Limb (tissue), 2 donors: ENCODE measurements around the gene EPO.

Source experiments
- DNase-seq, 2 donors: peaks; one replicate each; pipeline ENCODE4 v3.0.0-alpha.2; 2016; ENCODE audit errors: extremely low spot score in 2 of 2

EPO gene

DNA sequence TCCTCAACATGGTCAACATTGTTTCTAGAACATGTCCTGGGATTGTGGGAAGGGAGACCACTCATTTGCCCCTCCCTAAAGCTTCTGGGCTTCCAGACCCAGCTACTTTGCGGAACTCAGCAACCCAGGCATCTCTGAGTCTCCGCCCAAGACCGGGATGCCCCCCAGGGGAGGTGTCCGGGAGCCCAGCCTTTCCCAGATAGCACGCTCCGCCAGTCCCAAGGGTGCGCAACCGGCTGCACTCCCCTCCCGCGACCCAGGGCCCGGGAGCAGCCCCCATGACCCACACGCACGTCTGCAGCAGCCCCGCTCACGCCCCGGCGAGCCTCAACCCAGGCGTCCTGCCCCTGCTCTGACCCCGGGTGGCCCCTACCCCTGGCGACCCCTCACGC is at the start of gene EPO:
Gene EPO (plus strand): TSS at position 190 of the 392 bp plus-strand sequence. CDS start 513 bp downstream, outside the sequence.
- DNase-seq: no peak

DNA sequence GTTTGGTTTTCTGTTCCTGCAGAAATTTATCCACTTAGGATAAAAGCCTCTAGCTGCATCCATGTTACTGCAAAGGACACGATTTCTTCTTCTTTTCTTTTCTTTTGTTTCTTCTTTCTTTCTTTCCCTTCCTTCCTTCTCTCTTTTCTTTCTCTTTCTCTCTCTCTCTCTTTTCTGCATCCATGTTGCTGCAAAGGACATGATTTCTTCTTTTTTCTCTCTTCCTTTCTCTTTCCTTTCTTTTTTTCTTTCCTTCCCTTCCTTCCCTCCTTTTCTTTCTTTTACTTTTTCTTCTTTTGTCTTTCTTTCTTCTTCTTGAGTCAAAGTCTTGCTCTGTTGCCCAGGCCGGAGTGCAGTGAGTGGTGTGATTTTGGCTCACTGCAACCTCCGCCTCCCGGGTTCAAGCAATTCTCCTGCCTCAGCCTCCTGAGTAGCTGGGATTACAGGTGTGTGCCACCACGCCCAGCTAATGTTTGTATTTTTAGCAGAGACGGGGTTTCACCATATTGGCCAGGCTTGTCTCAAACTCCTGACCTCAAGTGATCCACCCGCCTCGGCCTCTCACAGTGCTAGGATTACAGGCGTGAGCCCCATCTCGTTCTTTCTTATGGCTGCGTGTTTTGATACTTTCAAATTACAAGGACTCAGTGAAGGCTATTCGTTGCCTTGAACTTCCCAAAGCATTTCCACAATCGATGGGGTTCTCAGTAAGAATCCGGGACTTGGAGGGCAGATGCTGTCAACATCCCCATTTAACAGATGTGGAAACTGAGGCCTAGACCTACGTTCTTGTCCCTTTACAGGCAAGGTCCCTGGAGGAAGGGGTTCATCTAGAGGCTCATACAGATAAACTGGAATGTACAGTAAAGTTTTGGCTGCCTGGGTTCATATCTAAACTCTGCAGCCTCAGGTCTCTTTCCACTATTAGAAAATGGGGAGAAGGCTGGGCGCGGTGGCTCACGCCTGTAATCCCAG is 48.6 kb upstream of the EPO start:
- no peak for DNase-seq

DNA sequence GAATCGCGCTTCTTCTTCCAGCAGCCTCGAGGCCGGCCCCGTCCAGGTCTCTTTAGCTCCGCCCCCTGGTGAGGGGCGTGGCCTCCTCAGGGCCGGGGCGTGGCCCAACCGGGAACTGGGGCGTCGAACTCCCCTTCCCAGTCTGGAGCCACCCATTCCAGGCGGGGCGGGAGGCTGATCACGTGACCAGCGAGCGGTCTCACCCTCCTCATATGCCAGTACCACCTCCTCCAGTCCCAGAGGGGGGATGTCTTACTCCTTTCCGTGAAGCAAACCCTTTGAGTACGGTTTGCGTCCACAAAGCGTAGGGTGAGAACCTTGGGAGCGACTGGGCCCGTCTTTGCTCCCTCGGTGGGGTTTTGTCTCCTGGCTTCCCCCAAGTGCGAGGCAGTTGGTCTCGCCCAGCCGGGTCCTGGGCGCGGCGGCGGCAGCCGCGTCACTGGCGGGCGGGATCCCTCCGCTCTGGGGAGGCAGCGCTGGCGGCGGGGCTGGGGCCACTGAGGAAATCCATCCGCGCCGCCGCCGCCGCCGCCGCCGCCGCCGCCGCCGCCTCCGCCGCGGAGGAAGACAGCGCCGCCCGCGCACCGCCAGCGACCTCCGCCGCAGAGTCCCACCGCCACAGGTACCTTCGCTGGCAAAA is 46.8 kb upstream of the EPO start, which contains the start of gene GNB2:
Gene GNB2 (plus strand): TSS at position 439 of the 640 bp plus-strand sequence. CDS start 2,526 bp downstream, outside the sequence.
- DNase-seq: peak; percentile 96 to 99

DNA sequence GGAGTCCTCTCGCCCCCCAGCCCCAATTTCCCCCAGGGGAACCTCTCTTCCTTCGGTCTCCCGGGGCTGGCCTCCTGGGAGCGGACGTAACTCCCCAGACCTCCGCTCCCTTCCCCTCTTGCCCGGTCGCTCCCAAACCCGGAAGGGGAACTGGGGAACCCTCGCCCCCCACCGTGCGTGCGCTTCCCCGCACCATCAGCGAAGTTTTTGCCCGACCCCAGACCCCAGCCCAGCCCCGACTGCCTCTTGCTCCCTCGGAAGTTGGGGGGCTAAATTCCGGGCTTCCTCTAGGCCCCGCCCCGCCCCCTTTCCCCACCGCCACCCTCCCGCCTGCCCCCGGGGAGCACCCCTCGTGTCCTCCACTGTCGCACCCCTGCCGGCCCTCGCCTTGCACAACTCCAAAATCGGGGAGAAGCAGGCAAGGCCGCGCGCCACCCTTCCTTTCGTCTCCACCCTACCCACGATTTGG is 46.3 kb upstream of the EPO start:
- DNase-seq: no peak

DNA sequence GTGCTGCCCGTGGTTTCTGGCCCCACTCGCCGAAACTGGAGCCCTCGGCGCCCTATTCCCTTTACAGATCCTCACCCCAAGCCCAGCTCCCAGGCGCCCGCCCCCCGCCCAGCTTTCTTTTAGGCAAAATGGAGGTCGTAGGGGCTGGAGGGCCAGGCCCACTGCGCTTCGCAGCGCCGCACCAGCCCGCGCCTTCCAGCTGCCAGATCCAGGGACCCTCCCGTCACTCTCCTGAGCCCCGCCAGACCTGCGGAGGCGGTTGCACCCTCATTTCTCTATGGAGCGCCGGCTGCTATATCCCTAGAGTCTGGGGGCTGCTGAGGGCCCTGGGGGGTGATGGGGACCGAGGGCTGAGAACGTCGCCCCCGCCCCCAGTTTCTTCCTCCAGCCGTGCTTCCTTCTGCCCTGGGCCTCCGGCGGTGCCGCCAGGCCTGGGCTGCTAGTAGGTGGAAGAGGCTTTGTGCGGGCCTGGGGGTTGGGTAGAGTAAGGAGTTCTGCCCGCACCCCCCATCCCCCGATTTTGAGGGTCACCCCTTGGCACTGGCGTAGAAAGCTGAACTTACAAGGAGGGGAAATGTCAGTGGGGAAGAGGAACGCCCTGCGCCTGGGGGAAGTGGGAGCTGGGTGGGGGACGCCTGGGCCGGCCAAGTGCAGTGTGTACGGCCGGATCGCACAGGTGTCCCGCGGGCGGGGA is 45.7 kb upstream of the EPO start:
- DNase-seq: peak in 1 of 2 donors; percentile 67

DNA sequence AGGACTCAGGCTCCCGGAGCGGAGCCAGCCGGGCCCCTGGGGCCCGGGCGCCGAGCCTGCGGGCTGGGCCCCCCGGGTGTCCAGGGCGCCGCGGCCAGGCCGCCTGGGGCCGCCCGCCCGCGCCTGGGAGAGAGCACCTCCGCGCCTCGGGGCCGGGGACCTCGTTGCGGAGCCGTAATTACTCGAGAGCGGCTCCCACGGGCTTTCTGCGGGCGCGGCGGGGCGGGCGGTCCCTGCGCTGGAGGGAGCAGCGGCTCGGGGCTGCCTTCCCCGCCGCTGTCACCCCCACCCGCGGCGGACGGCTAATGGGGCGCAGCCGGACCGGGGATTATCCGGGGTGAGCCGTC is 45.2 kb upstream of the EPO start:
- no peak for DNase-seq

DNA sequence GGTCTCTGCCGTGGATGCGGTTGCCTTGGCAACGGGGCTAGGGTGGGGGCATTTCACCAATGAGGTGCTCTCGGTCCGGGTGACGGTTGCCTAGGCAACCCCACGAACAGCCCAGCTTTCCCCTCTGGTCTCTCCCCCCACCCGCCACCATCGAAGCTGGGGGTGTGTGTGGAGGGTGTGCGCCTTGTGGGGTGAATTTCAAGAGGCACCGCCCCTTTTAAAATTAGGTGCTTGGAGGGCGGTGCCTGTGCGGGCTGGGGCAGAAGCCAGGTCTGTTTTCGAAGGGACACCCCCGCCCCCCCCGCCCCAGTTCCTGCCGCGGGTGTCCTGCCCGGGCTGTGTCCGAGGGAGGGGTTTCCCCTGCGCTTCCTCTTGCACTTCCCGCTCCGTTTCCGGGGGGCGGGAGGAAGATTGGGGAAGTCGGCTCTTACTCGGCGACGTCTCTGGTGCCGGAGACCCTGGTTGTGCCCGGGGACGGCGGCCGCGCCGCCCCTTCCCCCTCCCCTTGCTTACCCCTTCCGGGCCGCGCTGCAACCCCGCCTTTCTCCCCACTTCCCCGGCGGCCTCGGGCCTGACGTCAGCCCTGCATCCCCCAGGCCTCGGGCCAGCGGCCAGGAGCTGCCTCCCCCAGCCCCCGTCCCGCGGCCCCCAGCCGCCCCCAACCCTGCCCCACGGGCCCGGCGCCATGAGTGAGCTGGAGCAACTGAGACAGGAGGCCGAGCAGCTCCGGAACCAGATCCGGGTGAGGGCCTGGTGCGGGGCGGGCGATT is 44.5 kb upstream of the EPO start:
- DNase-seq: peak; percentile 61 to 87

DNA sequence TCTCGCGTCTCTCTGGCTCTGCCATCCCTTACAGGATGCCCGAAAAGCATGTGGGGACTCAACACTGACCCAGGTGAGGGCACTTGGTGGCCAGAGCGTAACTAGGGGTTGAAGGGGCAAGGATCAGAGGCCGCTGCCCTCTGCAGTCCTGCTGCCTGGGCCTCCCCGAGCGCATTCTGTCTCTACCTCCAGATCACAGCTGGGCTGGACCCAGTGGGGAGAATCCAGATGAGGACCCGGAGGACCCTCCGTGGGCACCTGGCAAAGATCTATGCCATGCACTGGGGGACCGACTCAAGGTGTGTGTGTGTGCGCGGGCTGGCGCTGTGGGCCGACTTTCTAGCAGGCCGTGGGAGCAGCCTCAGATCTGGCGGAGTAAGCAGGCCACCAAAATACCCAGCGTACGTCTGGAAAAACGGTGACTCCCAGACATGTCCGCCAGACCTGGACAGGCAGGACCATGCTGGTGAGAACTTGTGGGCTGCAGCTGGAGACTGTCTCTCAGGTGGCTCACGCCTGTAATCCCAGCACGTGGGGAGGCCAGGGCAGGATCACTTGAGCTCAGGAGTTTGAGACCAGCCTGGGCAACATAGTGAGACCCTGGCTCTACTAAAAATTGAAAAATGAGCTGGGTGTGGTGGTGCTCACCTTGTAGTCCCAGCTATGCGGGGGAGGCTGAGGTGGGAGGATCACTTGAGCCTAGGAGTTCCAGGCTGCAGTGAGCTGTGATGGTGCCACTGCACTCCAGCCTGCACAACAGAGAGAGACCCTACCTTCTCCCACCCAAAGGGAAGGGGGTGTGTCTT is 43.6 kb upstream of the EPO start:
- peak in 1 of 2 donors; percentile 43 for DNase-seq

DNA sequence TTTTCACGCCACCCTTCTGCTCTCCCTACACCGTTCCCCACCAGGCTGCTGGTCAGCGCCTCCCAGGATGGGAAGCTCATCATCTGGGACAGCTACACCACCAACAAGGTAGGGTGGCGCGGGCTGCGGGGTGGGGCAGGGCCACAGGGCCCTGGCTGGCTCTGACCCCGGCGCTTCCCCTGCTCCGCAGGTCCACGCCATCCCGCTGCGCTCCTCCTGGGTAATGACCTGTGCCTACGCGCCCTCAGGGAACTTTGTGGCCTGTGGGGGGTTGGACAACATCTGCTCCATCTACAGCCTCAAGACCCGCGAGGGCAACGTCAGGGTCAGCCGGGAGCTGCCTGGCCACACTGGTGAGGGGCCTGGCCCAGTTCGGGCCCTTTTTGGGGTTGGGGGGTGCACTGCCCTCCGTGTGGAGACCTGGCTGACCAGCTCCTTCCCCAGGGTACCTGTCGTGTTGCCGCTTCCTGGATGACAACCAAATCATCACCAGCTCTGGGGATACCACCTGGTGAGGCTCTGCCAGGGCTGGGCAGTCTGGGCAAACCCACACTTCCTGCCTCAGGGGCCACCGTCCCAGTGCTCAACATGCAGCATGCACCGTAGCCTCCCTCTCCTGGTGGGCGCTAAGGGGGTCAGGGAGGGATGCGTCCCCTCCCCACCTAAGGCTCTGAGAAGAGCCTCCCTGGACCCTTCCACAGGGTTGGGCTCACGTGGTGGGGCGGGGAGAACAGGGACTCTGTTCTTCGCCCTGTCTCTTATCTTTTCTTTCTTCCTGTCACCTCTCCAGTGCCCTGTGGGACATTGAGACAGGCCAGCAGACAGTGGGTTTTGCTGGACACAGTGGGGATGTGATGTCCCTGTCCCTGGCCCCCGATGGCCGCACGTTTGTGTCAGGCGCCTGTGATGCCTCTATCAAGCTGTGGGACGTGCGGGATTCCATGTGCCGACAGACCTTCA is 42.7 kb upstream of the EPO start:
- peak in 1 of 2 donors; percentile 39 for DNase-seq

DNA sequence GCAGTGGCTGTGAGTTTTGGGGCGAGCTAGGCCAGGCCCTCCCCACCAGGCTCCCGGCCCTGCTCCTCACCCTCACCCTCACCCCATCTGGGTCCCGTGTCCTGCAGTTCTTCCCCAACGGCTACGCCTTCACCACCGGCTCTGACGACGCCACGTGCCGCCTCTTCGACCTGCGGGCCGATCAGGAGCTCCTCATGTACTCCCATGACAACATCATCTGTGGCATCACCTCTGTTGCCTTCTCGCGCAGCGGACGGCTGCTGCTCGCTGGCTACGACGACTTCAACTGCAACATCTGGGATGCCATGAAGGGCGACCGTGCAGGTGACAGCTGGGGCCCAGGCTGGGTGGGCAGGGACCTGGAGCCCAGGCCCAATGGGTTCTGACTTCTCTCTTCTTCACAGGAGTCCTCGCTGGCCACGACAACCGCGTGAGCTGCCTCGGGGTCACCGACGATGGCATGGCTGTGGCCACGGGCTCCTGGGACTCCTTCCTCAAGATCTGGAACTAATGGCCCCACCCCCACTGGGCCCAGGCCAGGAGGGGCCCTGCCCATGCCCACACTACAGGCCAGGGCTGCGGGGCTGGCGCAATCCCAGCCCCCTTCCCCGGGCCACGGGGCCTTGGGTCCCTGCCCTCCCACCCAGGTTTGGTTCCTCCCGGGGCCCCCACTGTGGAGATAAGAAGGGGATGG is 41.8 kb upstream of the EPO start:
- peak in 1 of 2 donors; percentile 38 for DNase-seq

DNA sequence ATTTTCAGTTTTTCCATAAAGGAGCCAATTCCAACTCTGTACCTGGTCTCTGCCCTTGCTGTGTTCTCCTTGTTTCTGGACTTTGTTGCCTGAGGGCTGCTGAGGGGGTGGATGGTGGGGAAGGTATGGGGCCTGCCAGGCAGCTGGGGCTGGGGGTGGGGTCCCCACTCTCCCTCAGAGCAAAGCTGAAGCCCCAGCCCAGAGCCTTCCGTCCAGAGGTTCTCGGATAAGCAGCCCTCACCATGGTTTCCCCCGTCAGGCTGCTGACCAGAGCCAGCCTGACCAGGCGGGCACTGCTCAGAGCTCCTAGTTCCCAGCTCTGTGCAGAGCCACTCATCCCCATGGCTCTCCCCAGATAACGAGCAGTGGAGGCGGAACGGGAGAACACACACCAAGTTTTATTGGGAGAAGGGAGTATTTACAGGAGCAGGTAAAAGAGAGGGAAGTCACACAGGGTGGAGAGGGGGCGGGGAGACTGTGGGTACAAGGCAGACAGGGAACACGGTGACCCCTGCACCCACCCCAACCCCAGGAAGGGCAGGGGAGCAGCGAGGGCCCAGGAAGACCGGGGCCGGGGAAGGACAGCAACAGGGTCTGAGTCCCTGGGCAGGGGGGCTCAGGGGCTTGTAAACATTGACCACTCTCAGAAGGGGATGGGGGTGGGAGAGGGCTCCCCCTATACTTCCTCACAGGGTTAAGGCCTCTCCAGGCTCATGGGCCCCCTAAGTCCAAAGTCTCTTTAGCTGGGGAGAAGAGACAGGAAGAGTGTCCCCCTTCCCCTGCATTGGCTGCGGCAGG is 40.9 kb upstream of the EPO start:
- DNase-seq: no peak

DNA sequence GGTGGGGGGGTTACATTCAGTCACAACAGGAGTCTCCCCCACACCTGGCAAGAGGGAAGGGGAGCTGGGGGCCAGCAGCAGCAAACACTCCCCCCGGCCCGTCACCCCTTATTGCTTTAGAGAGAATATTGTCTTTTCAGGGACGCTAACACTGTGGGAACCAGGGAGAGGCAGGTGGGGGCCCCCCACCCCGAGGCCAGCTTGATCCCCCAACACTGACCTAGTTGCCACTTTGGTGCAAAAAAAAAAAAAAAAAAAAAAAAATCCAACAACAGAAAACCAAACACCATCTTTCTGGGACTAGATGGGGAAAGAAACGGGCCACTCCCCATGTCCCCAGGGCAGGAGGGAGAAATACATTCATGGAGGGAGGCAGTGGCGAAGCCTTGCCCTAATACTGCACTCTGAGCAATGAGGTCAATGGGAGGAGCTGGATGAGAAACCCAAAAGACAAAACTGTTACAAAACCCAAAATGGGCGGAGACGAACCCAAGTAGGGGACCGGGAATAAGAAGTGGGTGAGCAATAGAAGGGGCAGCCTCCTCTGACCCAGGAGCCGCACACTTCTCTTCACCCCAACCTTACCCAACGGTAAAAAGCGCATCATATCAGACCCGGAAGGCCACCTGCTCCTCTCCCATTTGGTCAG is 40.2 kb upstream of the EPO start:
- peak in 1 of 2 donors; percentile 32 for DNase-seq

DNA sequence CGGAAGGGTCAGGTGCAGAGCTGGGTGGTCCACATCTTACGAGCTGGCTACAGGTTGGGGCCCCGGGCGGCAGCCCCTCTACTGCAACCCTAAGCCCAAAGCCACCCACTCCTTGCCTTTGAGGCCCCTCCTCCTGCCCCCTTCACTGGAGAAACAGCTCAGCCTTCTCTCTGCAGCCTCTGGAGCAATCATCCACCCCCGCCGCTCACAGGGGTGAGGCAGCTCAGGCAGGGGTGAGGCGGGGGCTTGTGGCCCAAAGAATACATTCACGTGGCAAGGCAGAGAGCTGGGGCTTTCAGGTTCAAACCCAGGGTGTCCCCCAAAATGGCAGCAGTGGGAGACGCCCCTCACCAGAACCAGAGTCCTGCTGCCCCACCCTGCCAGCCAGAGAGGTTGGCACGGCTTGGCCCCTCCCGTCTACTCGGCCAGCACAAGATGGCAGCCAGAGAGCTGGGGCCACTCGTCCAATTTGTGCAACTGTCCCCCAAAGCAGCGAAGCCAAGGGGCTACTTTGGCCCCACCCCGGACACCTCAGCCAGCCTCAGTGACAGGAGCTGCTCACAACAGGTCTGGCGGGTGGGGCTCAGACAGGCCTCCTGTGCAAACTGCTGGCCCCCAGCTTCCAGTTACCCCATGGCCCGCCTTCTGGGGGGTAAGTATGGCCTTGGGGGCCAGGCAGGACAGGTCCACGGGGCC is 39.5 kb upstream of the EPO start:
- DNase-seq: peak in 1 of 2 donors; percentile 33

DNA sequence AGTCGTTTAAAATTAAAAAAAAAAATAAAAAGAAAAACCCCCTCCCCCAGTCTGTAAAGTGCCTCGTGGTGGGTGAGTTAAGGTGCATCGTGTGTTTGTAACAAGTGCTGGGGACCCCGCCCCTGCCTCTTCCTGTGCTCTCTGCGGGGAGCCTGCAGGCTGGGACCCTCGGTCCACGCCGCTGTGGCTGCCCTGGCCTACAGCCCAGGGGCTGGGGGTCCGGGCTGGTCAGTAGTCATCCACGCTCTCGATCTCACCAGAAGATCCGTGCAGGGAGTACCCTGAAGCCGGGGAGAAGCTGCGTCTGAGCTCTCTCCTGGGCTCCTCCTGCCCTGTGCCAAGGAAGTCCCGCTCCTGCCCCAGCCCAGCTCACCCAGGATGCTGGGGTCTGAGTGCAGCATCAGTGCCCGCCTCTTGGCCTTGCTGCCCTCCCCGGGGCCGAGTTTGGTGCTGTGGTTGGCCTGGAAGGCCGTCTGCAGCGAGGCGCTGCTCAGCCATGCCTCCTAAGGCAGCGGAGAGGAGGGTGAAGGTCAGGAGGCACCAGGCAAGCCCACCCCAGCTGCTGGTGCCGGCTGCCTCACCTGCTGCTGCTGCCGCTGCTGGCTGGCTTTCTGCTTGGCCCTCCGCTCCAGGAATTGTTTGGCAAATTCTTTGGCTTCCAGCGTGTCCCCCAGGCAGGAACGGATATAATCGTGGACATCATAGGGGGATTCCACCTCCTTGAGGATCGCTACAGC is 38.6 kb upstream of the EPO start:
- no peak for DNase-seq

DNA sequence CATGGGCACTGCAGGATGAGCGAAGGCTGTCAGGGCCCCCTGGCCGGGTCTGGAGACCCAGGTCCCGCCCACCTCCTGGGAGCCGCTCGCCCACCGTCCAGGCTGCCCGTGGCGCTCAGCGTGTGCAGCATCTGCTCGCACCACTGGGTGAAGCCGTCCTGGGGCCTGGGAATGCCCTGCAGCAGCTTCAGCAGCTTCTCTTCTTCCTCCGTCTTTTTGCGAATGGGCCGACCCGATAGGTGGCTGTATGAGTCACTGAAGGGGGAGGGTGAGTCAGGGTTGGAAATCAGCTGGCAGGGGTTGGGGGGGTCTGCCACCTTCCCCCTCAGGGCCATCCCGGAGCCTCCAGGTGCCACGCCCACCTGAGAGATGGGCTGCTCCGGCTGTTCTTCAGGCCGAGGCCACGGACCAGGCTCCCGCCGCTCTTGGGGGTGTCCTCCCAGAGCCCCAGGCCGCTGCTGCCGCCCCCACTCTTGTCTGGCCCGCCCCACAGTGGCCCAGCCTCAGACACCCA is 38.0 kb upstream of the EPO start:
- DNase-seq: peak in 1 of 2 donors; percentile 29
